K562 (cell line): ENCODE results near the gene ANXA9. TPM values are rescaled to one million over a fixed set of nuclear protein-coding genes. Genes with fewer than 3 reads are reported as not detected.

Source experiments
- CHD2 ChIP-seq: IDR thresholded peaks from 2 replicates; pipeline ENCODE4 v1.6.1; 2011; ENCODE audit warnings: low read depth, low read length
- CREBBP ChIP-seq: IDR thresholded peaks from one replicate; pipeline ENCODE4 v1.6.1; 2012; ENCODE audit warnings: low read depth, mild to moderate bottlenecking, control low read depth, inconsistent platforms, low read length
- E2F5 ChIP-seq: sonication (generic); formaldehyde crosslinking; IDR thresholded peaks from 2 replicates; pipeline ENCODE4 v1.8.0; 2022; ENCODE audit warnings: mild to moderate bottlenecking, missing genetic modification reagents
- ELF2 ChIP-seq: fragments of 250-450 bp; sonication (Bioruptor Pico); IDR thresholded peaks from 2 replicates; pipeline ENCODE4 v1.5.0; 2021; ENCODE audit warnings: mild to moderate bottlenecking
- GATA2 ChIP-seq: sonication (generic); formaldehyde crosslinking; IDR thresholded peaks from 2 replicates; pipeline ENCODE4 v1.4.0; 2020; ENCODE audit warnings: mild to moderate bottlenecking, missing genetic modification reagents
- HDAC3 ChIP-seq: fragments of 450-650 bp; IDR thresholded peaks from 2 replicates; pipeline ENCODE4 v1.6.1; 2018; ENCODE audit warnings: borderline replicate concordance, mild to moderate bottlenecking, moderate library complexity; ENCODE audit not compliant: partially characterized antibody
- HIVEP1 ChIP-seq: fragments of 250-450 bp; sonication (Bioruptor Pico); IDR thresholded peaks from 2 replicates; pipeline ENCODE4 v1.4.0; 2020; ENCODE audit warnings: mild to moderate bottlenecking
- MYC ChIP-seq, 2 experiments: fragments of 250-450 bp in 1 of 2; sonication (Bioruptor Pico) in 1 of 2; IDR thresholded peaks; 2 replicates each; pipeline versions ENCODE4 v1.5.1 to v1.6.1; 2012 to 2021; ENCODE audit warnings: low read depth in 2 of 2, borderline replicate concordance in 1 of 2, improper control_type of control experiment in 1 of 2, low read length in 1 of 2, mild to moderate bottlenecking in 1 of 2, moderate library complexity in 1 of 2
- TFAP4 ChIP-seq: sonication (generic); formaldehyde crosslinking; IDR thresholded peaks from 2 replicates; pipeline ENCODE4 v1.8.0; 2022; ENCODE audit warnings: missing genetic modification reagents, mild to moderate bottlenecking, moderate library complexity, borderline replicate concordance
- TFE3 ChIP-seq: fragments of 450-650 bp; formaldehyde crosslinking; IDR thresholded peaks from 2 replicates; pipeline ENCODE4 v1.4.0; 2020; ENCODE audit warnings: mild to moderate bottlenecking, mixed read lengths
- VEZF1 ChIP-seq: fragments of 200-800 bp; sonication (Bioruptor generic); IDR thresholded peaks from 2 replicates; pipeline ENCODE4 v1.6.1; 2017; ENCODE audit warnings: missing genetic modification characterization, missing compliant biosample characterization
- ZNF407 ChIP-seq: fragments of 450-650 bp; IDR thresholded peaks from 2 replicates; pipeline ENCODE4 v1.6.1; 2016; ENCODE audit warnings: low read depth
- polyA plus RNA-seq, 8 experiments: library from polyadenylated mRNA; depleted of rRNA in 4 of 8; stranded (reverse) in 5 of 8; unstranded in 3 of 8; fragments of >200 nt; fragmentation: Nextera tagmentation in 2 of 8; fragmentation: Illumina TruSeq in 1 of 8; extraction: Ambion mirVana in 2 of 8; extraction: Trizol in 1 of 8; gene quantifications; 2 replicates each; pipeline versions ENCODE4 v1.2.1 to v1.2.3, GENCODE V29; 2011 to 2014; ENCODE audit warnings: inconsistent platforms in 1 of 8, missing spikeins in 1 of 8
- total RNA-seq, 7 experiments: library from RNA; depleted of rRNA in 6 of 7; stranded (reverse); fragments of >200 nt in 6 of 7; fragmentation: Illumina TruSeq in 2 of 7; extraction: Trizol in 2 of 7; gene quantifications; 2 replicates each; pipeline versions ENCODE4 v1.2.1 to v1.2.3, GENCODE V29; 2011 to 2021; ENCODE audit warnings: low replicate concordance in 1 of 7

The ANXA9 gene
- total and polyA plus RNA-seq, 9 of the 15 experiments (the other 6 are each of a cell fraction or from before 2014, with no cell fraction given): 0.24 to 1.6 (median 0.57) TPM

GRCh38 chr1:151006327-151007052 lies 24.4 kb downstream of the ANXA9 start, which contains the start of gene MINDY1 (continued):
- TF ChIP-seq MYC (IDR thresholded peaks at IDR 0.05; ENCODE audit: low read depth, low read length) (no peak), MYC (CRISPR knock-in tag; IDR thresholded peaks at IDR 0.05; ENCODE audit: borderline replicate concordance, low read depth) (no peak), ZNF407 (no peak), TFE3 (no peak), HDAC3 (no peak), VEZF1 (CRISPR knock-in tag) (0 out of 2 replicates have a peak, but pooled peaks have one; percentile 26), E2F5 (CRISPR knock-in tag) (no peak), CHD2 (no peak), ELF2 (CRISPR knock-in tag) (no peak), GATA2 (CRISPR knock-in tag) (peak; percentile 36; the same call in 1 of the 2 replicates), HIVEP1 (CRISPR knock-in tag) (no peak), CREBBP (no peak), TFAP4 (CRISPR knock-in tag) (peak; percentile 70)
